IPS-NIHi11 (cell line): ENCODE data around the gene FCHSD2.
"Not testable (repeated sequence)": the region's sequence is repeated elsewhere in the genome, so short reads cannot be mapped to it uniquely, and the experiment has no call there.

Experiments
- DNase-seq: peaks from one replicate; pipeline ENCODE4 v3.0.0; 2012; ENCODE audit warnings: mixed read lengths, low spot score

The FCHSD2 gene

DNA sequence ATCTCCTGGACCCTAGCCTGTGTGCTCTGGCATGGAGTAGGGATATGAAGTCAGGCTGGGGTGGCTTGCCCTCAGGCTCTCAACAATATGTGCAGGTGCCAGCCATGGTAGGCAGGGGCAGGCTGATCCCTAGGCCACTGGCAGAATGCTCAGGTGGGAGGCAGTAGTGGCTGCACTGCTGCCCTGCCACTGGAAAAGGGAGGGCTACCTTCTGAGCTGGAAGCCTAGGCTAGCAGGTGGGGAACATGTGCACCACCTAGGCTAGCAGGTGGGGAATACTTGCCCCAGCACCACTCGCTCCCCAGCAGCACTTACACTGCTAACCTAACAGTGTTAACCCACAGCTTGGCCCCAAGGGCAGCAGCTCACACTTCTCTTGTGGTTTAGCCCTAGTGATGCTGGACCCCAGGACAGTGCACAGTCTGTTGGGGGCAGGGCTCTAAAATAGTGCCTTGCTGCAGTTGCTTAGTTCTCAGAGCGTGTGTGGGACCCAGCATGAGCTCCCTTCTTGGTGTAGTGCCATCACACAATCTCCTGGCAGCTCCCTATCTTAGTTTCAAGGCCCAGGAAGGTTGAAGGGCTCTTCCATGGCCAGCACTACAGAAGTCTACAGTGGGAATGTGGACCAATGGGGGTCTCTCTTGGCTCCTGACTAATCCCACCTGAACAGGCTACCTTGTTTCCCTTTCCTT lies 130.8 kb downstream of the FCHSD2 start:
- no peak for DNase-seq

DNA sequence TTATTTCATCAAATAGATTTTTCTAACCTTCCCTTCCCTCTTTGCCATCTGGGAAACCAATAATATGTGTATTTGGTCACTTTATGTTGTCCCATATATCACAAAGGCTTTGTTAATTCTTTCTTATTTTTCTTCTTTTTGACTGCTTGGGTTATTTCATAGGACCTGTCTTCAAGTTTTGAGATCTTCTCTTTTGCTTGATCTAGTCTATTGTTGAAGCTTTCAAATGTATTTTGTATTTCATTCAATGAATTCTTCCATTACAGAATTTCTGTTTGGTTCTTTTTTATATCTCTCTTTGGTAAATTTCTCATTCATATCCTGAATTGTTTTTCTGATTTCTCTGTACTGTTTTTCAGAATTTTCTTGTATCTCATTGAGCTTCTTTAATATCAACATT lies 132.1 kb downstream of the FCHSD2 start:
- DNase-seq = no peak

DNA sequence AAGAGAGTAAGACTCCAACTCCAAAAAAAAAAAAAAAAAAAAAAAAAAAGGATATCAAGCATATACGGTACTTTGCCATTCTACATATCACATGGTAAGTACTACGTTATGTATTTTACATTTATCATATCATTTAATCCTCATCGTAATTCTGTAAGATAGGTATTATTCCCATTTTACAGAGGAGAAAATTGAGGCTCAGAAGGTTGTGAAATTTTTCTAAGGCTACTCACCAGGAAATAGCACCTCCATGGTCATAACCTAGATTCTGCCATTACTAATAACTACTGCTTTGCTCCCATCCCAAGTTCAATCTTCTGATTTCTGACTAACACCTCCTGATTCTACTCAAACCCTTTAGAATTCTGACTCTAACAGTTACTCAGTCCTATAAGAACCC lies 138.0 kb downstream of the FCHSD2 start:
- no peak for DNase-seq

DNA sequence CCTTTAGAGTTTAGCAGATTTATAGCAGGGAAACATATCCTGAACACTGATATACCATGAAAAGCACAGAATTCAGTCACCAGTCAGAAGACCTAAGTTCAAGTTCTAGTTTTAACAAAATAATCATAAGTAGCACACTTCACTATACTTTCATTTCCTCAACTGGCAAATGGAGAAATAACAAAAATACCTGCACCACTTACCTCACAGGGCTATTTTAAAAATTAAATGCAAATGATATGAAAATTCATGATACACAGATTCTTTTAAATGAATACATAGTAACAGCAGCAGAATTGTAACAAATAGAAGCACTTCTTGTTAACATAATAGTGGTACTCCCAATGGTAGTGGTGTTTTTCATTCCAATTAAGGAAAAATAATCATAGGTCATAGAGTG lies 139.0 kb downstream of the FCHSD2 start:
- DNase-seq = no peak

DNA sequence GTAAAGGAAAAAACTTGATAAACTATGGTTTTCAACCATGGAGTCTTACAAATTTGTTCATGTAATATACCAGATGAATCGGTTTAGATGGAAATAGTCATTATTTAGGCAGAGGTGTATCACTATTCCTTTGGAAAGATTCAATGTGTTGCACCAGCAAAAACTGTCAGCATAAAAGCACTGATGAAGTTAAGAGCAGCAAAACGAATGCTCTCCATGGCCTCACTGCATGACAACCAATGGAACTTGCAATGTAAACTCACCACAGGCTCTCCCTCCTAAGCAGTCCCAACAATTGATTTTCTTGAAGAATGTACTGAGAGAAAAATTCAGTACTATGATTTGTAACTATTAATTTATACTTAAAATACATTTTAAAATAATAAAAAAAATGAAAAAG lies 139.9 kb downstream of the FCHSD2 start:
- no peak for DNase-seq

DNA sequence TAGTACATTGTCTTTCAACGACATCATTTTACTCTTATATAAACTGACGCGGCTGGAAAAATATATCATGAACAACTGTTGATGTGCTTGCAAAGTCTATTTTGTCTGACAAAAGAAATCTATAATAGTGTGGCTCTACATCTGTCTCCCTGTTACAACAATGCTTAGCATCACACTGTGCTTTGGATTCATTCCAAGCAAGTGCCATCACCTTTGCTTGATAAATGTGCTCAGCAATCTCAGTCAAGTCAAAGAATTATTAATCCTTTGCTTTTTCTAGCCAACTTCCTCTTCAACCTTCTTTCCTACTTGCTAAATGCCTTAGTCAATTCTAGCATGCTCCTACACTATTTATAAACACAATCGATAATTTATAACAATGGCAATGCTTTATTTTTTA lies 140.5 kb downstream of the FCHSD2 start:
- no peak for DNase-seq

DNA sequence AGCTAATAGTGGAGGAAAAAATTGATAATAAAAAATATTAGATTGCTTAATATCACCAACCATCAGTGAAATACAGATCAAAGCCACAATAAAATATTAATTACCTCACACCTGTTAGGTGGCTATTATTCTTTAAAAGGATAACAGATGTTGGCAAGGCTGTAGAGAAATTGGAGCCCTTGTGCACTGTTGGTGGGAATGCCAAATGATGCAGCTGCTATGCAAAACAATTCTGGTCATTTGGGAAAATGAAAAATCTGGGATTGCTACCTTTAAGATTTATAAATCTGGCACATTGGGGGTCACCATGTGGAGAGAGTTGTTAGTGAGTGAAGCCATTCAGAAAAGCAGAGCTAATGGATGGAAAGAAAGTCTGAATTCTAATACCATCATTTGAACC lies 143.4 kb downstream of the FCHSD2 start:
- DNase-seq = no peak

DNA sequence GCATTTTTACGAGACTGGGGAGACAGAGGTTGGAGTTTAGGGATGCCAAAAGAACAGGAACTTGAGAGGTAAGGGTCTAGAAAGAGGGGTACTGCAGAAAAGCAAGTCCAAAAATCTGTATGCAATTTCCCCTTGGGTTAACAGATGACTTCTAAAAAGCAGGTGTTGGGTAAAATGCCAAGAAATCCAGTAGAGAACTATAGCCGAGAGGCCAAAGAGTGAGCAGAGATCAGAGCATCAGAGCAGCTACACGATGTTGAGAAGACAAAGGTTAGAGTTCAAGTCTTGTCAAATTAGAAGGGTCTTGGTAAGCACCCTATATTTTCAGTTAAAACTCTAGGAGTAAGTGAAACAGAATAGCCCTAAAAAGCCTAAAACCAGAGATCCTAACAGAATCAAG lies 145.2 kb downstream of the FCHSD2 start:
- DNase-seq = no peak

DNA sequence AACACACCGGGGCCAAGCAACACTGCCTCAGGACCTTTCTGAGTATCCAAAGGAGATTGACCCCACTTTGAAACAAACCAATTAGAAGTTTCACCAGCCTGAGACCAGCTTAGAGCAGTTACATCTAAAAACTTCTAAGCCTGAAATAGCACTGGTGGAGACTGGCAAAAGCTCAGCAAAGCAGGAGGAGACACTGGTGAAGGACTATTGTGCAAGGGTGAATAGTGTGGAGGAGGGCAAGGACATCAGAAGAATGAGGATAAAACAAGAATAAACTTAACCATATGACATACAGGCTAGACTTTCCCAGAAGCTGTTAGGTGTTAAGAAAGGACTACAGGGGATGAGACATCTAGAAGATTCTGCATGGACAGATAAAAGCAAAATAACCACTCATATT lies 152.4 kb downstream of the FCHSD2 start:
- DNase-seq = no peak

DNA sequence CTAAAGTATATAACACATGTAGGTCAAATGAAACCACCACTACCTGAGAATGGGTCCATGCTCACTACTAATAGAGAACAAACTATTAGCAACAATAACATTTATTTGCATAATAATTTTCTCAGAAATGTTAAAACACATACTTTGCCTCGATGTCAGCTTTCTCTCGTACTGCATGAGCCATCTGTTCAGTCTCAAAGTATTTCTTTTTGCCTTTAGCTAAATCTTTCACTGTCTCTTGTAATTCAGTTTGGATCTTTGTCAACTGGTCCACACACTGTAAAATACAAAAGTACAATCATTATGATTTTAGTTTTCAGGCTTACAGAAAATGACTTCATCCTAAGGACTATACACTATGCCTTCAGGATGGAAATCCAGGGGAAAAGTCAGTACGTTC lies 153.3 kb downstream of the FCHSD2 start:
- DNase-seq = no peak

DNA sequence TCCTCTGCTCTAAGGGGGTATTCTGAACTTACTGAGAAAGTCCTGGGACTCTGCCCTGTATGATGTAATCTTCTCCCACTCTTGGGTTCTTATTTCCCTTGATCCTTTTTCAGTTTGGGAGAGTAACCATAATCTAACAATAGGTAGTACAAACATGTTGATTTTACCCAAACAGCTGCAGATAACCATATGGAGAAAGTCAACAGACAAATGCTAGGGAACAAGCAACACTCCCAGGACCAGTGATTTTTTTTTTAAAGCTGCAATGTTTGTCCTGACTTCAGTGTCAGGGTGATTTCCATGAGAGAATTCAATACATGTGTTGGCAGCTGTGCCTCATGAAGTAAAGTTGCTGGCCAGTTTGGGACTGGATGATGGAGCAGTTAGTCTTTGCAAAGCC lies 156.5 kb downstream of the FCHSD2 start:
- no peak for DNase-seq

DNA sequence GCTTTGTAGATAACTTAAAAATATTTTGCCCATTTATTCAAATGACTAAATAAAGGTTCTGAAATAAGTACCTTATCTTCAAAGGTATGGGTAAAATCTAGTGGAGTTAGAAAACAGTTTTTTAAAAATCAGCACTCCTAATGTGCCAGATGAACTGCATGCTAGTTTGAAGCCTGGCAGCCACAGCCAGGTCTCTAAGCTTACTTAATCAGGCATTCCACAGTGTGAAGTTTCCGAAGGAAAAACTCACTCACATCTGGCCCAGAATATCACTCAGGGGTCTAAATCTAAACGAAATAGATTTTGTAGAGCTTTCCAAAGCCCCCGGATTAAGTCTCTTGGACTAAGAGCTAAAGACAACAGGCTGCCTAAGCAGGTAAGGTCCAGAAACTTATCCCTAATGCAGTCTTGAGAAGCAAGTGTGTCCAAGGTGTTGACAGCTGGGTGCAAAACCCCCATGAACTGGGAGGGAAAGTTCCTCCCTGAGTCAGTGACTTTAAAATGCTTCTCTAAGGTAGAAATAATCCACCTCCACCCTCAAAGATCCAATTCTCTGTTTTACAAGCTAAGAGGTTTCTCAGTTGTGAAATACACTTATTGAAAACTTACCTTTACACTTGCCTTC lies 157.6 kb downstream of the FCHSD2 start:
- DNase-seq = no peak

DNA sequence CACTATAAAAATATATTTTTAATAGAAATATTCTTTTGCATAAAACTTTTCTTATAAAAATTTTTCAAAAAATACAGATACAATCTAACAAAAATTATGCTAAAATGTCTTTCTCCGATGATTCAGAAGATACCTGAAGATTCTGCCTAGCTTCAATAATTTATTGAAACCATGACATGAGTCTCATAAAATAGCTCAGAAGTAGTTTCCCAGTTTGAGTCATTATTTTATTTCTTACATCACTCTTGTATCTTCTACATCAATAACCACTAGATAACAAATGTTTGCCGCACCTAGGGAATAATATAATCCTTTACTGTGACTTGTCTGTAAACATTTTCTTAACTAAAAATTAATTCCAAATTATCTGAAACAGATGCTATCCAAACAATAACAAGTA lies 158.6 kb downstream of the FCHSD2 start:
- DNase-seq = no peak

DNA sequence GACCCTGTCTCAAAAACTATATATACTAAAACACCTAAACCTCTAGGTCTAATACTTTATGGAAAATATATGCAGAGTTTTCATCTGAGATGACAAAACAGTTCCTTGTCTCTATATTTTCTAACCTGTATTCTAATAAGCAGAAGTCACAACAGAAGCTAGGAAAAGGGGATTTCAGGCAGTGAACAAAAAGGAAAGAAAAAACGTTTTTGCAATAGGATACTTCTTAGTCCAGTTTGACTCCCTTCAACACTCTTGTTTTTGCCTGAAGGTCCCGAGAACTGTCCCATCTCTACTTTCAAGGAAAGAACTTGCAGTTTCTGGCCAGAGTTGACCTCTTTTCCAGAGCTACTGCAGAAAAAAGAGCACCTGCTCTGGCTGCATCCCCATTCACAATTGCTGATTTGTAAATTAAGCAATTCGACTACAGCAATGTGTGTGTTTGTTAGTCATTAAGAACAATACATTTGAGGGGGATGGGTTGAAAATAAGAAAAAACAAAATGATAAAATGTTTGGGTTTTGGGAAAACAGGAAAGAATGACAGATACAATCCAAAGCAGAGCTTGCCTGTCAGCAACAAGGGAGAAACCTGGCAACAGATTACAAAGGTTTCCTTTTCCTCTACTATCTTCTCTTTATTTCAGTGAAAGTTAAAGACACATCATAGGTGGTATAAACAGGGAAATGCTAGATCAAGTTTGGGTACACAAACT lies 160.0 kb downstream of the FCHSD2 start:
- DNase-seq = no peak

DNA sequence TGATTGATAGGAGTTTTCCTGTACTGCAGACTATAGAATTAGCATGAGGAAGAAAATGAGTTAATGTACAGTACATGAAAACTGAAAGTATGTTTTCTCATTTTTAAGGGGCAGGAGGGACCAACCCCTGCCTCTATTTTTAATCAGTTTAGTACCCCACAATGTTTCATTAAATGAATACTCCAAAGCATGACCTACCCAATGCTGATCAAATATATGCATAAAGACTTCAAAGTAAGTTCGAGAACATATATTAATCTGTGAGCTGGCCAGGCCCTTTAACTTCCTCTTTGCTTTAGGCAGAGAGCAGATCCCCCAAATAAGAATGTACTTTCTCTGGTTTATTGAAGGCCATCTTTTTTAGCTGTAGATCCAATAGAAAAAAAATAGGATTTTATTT lies 161.0 kb downstream of the FCHSD2 start:
- no peak for DNase-seq

DNA sequence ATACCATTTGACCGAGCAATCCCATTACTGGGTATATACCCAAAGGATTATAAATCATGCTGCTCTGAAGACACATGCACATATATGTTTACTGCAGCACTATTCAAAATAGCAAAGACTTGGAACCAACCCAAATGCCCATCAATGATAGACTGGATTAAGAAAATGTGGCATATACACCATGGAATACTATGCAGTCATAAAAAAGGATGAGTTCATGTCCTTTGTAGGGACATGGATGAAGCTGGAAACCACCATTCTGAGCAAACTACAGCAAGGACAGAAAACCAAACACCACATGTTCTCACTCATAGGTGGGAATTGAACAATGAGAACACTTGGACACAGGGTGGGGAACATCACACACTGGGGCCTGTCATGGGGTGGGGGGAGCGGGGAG lies 164.3 kb downstream of the FCHSD2 start:
- not testable (repeated sequence) for DNase-seq

DNA sequence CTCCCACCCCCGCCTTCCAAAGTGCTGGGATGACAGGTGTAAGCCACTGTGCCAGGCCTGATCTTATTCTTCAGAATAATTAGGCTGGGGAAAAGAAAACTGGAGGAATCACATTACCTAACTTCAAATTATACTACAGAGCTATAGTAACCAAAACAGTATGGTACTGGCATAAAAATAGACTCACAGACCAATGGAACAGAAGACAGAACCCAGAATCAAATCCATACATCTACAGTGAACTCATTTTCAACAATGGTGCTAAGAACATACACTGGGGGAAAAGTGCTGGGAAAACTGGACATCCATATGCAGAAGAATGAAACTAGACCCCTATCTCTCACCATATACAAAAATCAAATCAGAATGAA lies 165.6 kb downstream of the FCHSD2 start:
- DNase-seq = not testable (repeated sequence)

DNA sequence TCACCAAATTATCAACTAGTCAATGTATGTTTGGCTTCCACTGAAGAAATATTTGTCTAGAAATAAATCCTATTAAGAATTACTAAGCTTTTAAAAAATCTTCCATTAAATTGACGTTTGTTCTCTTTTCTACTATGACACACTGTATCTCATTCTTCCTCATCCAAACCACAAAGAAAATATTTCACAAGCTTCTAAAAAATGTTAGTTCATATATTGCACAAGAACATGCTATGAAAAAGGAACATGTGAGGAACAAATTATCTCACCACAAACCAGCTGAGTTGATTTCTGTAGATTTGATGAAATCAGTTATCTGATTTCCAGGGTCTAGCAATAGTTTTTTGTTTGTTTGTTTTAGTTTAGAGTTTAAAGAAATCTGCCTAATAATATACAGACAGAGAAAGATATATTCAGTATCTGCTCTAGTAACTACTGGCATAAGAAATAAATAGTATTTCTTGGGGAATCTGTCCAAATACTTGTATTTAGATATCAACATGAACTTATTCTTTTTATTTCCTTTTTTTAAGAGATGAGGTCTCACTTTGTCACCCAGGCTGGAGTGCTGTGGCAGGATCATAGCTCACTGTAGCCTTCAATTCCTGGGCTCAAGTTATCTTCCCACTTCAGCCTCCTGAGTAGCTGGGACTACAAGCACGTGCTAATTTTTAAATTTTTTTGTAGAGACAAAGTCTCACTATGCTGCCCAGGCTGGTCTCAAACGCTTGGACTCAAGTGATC lies 166.2 kb downstream of the FCHSD2 start:
- no peak for DNase-seq

DNA sequence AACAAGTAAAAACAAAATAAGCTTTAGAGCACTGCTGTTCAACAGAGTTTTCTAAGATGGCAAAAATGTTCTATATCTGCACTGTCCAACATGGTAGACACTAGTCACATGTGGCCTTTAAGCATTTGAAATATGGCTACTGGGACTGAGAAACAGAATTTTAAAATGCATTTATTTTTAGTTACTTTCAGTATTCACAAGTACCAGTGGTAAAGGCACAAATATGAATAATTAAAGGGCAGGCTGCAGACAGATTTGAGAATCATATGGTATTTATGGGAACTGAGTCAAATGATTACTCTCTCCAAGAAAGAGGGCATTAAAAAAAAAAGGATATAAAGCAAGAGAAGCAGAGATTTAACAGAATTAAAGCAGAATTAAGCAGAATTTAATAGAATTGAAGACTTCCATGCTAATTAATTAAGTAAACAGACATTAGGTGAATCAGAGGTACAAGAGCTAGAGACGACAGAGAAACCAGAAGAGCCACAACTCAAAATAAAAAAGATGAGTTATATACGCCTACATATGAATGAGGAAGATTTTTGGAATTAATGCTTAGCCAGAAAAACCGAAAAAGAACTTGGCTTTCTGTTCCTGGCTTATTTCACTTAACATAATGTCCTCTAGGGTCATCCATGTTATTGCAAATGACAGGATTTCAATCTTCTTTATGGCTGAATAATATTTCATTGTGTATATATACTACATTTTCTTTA lies 167.5 kb downstream of the FCHSD2 start:
- DNase-seq = no peak

DNA sequence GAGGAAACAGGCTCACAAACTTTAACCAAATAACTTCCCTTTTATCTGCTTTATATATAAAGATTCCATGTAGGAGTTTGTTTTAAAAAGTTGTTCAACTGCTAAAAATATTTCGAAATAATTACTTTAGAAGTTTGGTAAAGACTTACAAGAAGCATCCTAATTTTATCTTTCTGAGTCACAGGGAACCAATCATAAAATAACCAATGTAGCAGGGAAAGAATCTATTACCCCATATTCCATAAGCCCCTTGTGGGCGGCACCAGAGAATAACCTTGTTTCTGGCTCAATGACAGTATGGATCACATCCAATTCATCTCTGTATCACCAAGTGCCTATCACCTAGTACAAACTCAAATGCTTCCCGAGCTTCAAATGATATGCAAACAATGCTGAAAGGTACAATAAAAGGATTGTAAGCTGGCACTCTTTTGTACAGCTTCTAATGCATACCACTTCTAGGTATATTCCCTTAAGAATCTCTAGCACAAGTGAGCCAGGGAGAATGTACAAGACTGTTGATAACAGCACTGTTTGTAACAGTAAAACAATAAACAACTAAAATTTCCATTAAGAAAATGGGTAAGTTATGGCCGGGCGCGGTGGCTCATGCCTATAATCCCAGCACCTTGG lies 169.5 kb downstream of the FCHSD2 start:
- no peak for DNase-seq

DNA sequence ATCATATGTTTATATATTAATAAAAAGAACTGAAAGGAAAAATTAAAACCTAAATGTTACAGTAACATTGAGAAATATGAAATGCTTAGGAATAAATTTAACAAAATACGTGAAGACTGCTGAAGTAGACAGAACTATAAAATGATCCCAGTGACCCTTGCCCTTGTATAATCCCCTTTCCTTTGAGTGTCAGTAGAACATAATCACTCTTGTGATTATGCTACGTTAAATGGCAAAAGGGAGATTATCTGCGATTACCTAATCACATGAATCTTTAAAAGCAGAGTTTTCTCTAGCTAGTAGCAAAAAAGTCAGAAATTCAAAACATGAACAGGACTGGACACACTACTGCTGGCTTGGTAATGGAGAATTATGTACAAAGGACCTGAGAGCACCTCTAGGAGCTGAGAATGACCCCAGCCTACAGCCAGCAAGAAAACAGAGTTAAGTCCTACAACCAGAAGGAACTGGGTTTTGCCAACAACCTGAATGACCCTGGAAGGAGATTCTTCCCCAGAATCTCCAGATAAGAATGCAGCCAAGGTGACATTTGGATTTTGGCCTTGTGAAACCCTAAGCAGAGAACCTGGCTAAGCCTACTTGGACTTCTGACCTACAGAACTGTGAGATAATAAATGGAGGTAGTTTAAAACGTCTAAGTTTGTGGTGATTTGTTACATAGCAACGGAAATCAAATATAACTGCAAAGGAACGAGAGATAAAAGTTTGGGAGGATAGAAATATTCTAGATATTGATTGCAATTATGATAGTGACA lies 170.7 kb downstream of the FCHSD2 start:
- DNase-seq = no peak
